ENCODE data around the gene PTGDS. TPM values are rescaled to one million over a fixed set of nuclear protein-coding genes. Genes with fewer than 3 reads are reported as not detected.

The PTGDS gene
- total RNA-seq, 1 donor from 2014 or later: not detected

- no peak for DNase-seq
- no peak for TF ChIP-seq CTCF (IDR thresholded peaks at IDR 0.05; ENCODE audit: partially characterized antibody, unreplicated experiment)
- peaks cover 1% of the 10 kb centered on the region for H3K9me3 Mint-ChIP-seq (ENCODE audit: unreplicated experiment)
- H3K36me3 Mint-ChIP-seq (ENCODE audit: unreplicated experiment): no peaks in the 10 kb centered on the region
- H3K27ac Mint-ChIP-seq (ENCODE audit: unreplicated experiment): no peak overlapping the region
- H3K4me1 Mint-ChIP-seq (ENCODE audit: low read depth, unreplicated experiment): peaks cover under 1% of the 10 kb centered on the region
- peaks cover under 1% of the 10 kb centered on the region for H3K27me3 Mint-ChIP-seq (ENCODE audit: unreplicated experiment)
- no peak overlapping the region for H3K4me3 Mint-ChIP-seq (ENCODE audit: unreplicated experiment)
These were observed 33.9 kb downstream of the PTGDS start for GRCh38 chr9:137011156-137011555.

- no peak for TF ChIP-seq CTCF (IDR thresholded peaks at IDR 0.05; ENCODE audit: partially characterized antibody, unreplicated experiment)
- no peak overlapping the region for H3K4me3 Mint-ChIP-seq (ENCODE audit: unreplicated experiment)
- peaks cover 1% of the 10 kb centered on the region for H3K9me3 Mint-ChIP-seq (ENCODE audit: unreplicated experiment)
- H3K27me3 Mint-ChIP-seq (ENCODE audit: unreplicated experiment): peaks cover 3% of the 10 kb centered on the region
- no peaks in the 10 kb centered on the region for H3K4me1 Mint-ChIP-seq (ENCODE audit: low read depth, unreplicated experiment)
- no peaks in the 10 kb centered on the region for H3K36me3 Mint-ChIP-seq (ENCODE audit: unreplicated experiment)
- no peak overlapping the region for H3K27ac Mint-ChIP-seq (ENCODE audit: unreplicated experiment)
- DNase-seq: no peak
These were observed 34.8 kb downstream of the PTGDS start for GRCh38 chr9:137011907-137012675.

GRCh38 chr9:137012694-137013570 is 35.6 kb downstream of the PTGDS start:
- Mint-ChIP-seq H3K27me3 (ENCODE audit: unreplicated experiment) (peaks cover 4% of the 10 kb centered on the region), H3K36me3 (ENCODE audit: unreplicated experiment) (no peaks in the 10 kb centered on the region), H3K9me3 (ENCODE audit: unreplicated experiment) (peaks cover 1% of the 10 kb centered on the region), H3K4me3 (ENCODE audit: unreplicated experiment) (no peak overlapping the region), H3K4me1 (ENCODE audit: low read depth, unreplicated experiment) (no peaks in the 10 kb centered on the region), H3K27ac (ENCODE audit: unreplicated experiment) (no peak overlapping the region)
- DNase-seq: no peak
- TF ChIP-seq CTCF (IDR thresholded peaks at IDR 0.05; ENCODE audit: partially characterized antibody, unreplicated experiment): no peak

GRCh38 chr9:137013571-137013940 is 36.3 kb downstream of the PTGDS start:
- Mint-ChIP-seq H3K4me3 (ENCODE audit: unreplicated experiment) (no peak overlapping the region), H3K4me1 (ENCODE audit: low read depth, unreplicated experiment) (no peaks in the 10 kb centered on the region), H3K9me3 (ENCODE audit: unreplicated experiment) (peaks cover 1% of the 10 kb centered on the region), H3K27me3 (ENCODE audit: unreplicated experiment) (peaks cover 4% of the 10 kb centered on the region), H3K36me3 (ENCODE audit: unreplicated experiment) (no peaks in the 10 kb centered on the region), H3K27ac (ENCODE audit: unreplicated experiment) (no peak overlapping the region)
- no peak for DNase-seq
- TF ChIP-seq CTCF (IDR thresholded peaks at IDR 0.05; ENCODE audit: partially characterized antibody, unreplicated experiment): no peak

- Mint-ChIP-seq H3K9me3 (ENCODE audit: unreplicated experiment) (peaks cover 1% of the 10 kb centered on the region), H3K27me3 (ENCODE audit: unreplicated experiment) (peaks cover 4% of the 10 kb centered on the region), H3K27ac (ENCODE audit: unreplicated experiment) (no peak overlapping the region), H3K4me1 (ENCODE audit: low read depth, unreplicated experiment) (no peaks in the 10 kb centered on the region), H3K36me3 (ENCODE audit: unreplicated experiment) (no peaks in the 10 kb centered on the region), H3K4me3 (ENCODE audit: unreplicated experiment) (no peak overlapping the region)
- DNase-seq: no peak
- no peak for TF ChIP-seq CTCF (IDR thresholded peaks at IDR 0.05; ENCODE audit: partially characterized antibody, unreplicated experiment)
These were observed 36.9 kb downstream of the PTGDS start for GRCh38 chr9:137014166-137014565.

All from glutamatergic neuron (in vitro differentiated cells).